GM21381 (cell line): Measurements from ENCODE around the gene HSPA13.
"Not testable (repeated sequence)": the region's sequence is repeated elsewhere in the genome, so short reads cannot be mapped to it uniquely, and the experiment has no call there.

Experiments used
- ATAC-seq: cut with Tn5 transposase; IDR thresholded peaks from one replicate; pipeline ENCODE4 v1.9.1; 2021; ENCODE audit warnings: mild to moderate bottlenecking, moderate library complexity; ENCODE audit not compliant: unreplicated experiment

The HSPA13 gene, protein sequence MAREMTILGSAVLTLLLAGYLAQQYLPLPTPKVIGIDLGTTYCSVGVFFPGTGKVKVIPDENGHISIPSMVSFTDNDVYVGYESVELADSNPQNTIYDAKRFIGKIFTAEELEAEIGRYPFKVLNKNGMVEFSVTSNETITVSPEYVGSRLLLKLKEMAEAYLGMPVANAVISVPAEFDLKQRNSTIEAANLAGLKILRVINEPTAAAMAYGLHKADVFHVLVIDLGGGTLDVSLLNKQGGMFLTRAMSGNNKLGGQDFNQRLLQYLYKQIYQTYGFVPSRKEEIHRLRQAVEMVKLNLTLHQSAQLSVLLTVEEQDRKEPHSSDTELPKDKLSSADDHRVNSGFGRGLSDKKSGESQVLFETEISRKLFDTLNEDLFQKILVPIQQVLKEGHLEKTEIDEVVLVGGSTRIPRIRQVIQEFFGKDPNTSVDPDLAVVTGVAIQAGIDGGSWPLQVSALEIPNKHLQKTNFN

DNA sequence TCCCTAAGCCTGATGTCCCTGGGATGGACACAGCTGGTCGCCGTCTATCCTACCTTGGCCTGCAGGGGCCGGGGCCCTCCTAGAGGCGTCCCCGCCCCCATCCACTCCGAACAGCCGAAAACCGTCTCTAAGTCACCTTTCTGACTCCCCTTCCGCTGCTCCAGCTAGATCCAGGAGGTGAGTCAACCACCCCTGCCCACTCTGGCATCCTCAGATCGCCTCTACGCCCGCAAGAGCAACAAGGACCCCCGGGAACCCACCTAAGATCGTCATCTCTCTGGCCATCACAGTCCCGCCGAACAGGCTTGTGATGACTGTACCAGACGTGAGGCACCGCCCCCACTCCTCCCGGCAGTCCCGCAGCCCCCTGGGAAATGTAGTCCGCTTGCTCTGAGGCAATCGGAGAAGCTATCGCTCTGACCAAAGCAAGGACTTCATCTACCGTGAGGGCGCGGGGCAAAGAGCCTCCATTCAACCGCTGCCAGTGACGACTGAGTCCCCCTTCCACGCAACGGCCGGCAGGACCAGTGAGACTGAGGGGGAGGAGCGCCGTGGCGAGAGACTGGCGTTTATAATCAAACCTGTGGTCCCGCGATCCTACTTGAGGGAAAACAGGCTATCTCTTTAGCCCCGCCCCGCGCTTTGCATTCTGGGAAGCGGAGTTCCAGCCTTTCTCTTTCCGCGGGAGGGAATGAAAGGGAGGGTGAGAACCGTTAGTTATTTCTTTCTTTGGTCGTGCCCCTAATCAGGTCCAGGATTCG is at the start of gene HSPA13:
HSPA13 (minus strand) TSS at position 312 of the 761 bp plus-strand sequence; CDS start at position 285, 27 bp downstream.
- ATAC-seq, result peak; percentile 98

DNA sequence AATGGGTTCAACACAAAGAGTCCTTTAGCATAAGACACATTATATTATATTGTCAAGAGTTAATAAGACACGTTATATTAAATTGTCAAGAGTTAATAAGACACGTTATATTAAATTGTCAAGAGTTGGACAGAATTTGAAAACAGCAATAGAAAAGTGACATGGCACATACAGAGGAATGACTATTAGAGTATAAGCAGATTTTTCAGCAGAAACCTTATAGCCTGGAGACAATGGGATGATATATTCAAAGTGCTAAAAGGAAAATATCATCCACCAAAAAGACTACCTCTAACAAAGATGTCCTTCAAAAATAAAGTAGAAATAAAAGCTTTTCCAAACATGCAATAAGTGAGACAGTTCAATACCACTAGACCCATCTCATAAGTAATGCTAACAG is 36.0 kb upstream of the HSPA13 start:
- no peak for ATAC-seq

DNA sequence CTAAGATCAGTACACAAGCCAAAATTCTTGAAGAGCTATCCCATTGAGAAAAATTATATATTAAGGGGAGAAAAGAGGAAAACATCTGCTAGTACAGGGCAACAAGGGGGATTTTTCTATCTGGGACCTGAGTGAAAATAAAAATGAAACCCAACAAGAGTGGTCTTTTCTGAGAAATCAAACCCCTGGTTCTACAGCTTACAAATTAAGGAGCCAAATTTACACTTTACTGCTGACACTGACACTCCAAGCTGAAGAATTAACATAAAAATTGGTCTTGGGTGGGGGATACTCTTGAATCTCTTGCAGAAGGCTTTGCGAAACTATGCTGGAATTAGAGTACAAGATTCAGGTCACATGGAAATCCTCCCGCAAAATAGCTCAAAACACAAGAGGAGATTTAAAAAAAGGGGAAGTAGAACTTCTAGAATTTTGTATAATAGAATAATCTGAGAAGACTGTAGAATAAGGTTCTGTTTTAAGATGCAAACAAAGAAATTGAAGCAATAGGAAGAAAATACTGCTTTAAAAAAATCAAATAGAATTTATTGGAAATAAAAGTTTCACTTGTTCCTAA is 32.1 kb upstream of the HSPA13 start:
- no peak for ATAC-seq

DNA sequence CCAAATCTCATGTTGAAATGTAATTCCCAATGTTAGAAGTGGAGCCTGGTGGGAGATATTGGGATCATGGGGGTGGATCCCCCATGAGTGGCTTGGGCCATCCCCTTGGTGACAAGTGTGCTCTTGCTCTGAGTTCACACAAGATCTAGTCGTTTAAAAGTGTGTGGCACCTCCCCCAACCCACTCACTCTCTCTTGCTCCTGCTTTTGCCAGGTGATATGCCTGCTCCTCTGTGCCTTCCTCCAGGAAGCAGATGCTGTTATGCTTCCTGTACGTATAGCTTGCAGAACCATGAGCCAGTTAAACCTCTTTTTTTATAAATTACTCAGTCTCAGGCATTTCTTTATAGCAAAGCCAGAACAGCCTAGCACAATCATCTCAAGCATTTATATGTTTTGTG is 23.0 kb upstream of the HSPA13 start:
- ATAC-seq, result no peak

DNA sequence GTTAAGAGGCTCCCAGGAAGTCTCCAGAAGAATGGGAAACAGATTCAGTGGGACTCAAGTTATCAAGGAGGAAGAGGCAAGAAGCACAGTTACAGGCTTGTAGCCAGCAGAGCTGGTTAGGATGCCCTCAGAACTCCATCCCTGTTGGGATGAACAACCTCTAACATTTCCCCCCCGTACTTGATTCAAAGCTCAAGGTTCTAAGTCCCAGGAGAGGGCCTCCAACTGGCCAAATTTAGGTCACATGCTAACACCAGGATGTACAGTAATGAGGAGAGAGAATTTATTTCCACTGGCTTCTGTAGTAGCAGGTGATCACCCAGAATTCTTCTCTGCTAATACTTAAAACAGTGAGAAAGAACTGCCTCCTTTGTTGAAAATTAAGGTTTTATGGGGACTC is 22.3 kb upstream of the HSPA13 start:
- ATAC-seq, result no peak

DNA sequence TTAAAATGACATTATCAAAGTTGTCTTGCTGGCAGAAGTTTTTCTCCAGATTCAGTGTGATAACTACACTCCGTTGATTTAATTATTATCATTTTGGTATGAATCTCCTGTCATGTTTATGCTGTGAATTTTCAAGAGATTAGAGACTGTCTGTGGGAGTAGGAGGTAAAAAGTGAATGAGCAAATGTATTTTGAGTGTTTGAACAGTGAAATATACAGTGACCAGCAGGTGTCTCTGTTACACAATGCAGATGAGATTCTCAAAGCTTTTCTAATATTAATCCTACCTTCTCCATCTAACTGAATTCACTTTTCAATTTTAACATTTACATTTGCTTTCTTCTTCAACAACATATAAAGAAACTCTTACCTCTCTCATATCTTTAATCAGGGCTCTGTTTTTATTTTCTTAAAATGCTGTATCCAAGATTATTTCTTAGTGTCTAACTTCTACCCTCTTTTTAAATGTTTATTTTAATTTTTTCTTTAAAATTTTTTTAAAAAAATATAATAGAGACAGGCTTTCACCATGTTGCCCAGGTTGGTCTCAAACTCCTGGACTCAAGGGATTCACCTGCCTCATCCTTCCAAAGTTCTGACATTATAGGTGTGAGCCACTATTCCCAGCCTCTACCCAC is 20.9 kb upstream of the HSPA13 start:
- ATAC-seq, result no peak

DNA sequence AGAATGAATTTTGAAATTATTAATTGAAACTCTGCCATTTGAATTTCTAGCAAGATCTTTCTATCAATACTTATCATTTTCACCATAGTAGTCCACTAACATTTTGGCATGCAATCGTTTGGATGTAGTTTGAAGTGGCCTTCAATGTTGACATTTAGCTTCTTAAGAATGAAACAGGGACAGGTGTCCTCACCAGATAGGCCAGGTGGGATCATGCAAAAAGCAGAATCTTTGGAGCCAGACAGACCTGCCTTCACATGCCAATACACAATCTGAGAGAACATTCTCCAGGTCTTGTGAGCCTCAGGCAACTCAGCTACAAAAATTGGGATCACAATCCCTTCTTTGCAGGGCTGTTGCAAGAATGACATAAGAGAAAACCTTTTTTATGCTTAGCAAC is 18.3 kb upstream of the HSPA13 start:
- no peak for ATAC-seq

DNA sequence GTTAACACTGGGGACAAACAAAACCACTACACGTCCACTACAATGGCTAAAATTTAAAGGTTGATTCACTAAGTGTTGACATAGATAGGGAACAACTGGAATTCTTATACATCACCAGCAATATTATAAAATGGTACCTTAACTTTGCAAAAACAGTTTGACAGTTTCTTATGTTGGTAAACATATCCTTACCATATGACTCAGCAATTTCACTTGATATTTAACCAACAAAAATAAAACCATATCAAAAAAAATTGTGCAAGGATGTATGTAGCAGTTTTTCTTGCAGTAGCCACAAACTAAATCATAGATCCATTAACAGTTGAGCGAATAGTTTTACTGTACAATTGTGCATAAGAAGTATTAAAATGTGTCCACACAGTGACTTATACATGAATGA is 5.3 kb upstream of the HSPA13 start:
- no peak for ATAC-seq

DNA sequence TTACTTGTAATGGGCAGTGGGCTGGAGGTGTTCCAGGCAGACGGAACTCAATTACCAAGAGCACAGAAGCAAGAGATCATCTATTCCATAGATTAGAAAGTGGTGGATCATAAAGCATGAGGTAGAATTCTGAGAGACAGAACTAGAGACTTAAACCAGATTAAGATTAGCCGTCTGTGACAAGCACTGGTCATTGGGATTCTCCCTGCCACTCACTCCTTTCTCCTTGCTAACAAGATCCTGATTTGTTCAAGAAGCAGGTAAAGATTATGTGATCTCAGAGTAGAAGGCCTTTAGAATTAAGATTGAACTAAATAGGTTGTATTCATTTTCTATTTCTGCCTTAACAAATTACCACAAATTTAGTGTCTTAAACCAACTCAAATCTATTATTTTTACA is 1.5 kb upstream of the HSPA13 start:
- ATAC-seq, result no peak

DNA sequence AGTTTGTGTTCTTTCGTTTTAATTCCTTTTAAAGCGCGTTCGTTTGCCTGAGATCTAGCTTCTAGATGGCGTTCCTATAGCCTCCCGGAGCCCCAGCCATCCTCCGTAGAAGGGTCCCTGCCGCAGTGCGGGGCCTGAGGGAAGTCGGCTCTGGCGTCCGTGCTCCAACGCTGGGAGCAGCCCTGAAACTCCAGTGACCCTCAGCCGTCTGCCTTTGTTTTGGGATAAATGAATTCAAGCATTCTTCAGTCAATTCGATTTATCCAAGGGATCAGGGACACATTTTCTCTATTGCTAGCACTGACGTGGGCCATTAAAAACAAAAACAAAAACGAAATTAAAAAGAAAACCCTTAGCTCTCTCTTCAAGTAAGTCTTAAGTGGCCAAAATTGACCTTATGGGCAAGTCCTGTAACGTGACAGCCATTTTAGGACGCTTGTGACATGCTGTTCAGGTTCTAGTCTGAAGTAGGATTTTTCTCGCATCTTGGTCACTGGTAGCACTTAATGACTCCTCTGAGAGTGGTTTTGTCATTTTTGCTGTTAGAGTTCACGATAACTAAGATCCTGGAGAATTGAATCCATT is 742 bp upstream of the HSPA13 start:
- peak; percentile 21 for ATAC-seq

DNA sequence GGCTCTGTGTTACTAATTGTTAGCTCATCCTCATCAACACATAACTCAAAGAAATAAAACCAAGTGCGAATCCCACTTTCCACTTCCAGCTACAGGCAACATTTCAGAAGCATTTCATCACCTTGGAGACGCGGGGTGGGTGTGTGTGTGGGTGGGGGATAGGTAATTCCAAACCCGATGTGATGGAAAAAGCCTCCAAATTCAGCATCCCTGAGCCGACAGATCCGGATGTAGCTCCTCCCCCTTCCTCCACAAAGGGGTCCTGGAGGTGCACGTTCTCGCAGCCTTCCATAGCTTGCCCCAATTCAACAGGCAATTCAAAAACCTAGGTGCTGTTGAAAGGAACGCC is 486 bp downstream of the HSPA13 start:
- ATAC-seq, result peak; percentile 2

DNA sequence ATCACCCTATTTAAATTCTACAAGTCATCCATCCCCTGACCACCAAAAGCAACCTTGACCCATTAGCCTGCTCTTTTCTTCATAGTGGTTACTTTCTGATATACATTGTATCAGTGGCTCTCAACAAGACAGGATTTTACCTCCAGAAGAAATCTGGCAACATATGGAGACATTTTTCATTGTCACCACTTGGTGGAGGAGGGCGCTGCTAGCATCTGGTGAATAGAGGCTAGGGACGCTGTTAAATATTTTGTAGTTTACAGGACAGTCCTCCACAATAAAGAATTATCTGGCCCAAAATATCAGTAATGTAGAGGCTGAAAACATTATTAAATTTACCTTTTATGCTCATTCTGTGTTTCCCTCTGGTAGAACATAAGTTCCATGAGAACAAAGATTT is 6.1 kb downstream of the HSPA13 start:
- ATAC-seq, result no peak

DNA sequence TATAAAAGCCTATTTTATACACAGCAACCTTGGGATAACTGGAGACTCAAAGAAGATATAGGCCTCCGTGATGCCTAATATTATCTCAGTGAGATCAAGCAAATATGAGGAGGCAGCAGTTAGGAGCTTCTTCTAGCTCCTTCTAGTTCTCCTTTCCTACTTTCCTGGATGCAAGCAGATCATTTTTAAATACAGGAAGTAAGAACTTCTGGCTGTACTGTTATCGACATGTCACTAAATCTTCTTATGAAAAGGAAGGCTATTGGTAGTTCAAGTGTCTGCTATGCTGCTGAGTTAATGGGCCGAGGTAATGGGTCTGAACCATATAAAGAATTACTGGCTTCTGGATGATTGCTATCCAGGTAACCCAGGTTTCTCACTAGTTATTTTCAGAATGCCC is 15.9 kb downstream of the HSPA13 start:
- no peak for ATAC-seq

DNA sequence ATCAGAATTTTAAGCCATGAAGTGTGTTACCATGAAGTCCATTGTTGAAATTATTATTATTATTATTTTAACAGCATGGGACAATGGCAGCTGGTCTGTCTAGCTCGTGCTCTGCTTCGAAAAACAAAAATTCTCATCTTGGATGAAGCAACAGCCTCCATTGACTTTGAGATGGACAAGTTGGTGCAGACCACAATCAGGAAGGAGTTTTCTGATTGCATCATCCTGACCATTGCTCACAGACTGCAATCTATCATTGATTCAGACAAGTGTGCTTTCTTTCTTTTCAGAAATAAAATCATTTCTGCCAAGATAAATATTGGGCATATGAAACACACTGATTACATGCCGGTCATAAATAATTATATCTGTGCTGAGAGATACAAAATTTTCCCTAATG is 21.0 kb downstream of the HSPA13 start:
- no peak for ATAC-seq

DNA sequence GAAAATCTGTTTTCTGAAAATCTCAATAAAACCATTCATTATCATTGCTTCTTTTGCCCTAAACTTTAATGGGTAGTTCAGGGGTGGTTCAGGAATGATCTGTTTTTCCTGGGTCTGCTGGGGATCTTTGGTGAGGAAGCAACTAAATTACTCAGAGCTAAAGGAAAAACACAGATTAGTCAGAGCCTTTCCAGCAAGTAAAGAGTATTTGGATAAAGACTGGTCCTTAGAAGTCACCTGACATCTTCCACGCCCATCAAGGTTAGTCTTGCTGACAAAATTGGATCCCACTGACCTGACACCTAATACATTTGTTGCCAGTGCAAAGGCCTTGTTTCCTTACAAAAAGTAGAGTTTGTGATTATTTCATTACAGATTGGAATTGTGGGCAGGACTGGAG is 24.2 kb downstream of the HSPA13 start:
- no peak for ATAC-seq

DNA sequence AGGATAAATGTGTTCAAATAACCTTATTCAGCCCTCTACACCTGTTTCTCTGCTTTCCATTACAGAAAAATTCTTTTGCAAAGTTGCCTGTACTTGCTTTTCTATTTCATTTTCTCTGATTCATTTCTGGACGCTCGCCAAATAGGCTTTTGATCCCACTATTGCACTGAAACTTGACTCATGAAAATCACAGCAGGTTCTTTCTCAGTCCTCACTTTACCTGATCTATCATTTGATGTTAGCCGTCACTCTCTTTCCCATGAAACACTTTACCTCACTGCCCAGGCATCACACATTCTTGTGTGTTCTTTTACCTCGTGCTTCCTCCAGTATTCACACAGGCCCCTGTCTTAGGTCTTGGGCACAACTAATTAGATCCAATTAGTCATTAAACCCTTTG is 26.2 kb downstream of the HSPA13 start:
- no peak for ATAC-seq

DNA sequence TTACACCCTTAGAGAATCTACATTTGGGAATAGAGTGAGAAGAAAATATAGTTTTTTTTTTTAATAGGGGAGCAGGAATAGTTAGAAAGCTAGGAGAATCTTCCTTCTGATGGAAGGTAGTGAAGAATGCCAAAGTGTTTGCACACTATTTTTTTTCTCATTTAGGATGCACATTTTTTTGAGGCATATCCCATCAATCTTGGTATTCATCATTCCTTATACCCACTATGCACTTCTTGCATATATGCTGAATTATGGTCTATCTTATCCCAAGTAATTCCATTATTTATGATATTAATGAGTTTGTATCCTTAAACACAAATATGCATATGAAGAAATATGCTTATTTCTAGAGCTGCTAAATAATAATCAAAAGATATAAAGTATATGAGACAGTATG is 28.4 kb downstream of the HSPA13 start:
- ATAC-seq, result no peak

DNA sequence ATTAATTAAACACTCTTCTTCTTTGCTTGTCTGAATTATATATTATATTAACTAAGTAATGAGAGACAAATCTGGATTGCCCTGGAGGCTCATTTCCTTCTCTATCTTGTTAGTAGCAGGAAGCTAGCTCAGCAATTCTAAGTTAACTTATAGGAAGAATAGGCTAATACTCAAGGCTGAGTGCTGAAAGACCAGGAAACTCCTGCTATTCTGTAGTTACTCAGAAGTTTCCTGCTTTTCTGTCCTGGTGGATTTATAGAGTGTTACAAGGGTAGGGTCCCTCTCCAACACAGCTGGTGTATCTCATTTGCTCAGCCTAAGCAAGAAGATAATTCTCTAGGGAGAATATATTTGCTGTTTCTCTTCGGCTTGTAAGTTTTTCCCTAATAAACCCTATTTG is 29.2 kb downstream of the HSPA13 start:
- no peak for ATAC-seq

DNA sequence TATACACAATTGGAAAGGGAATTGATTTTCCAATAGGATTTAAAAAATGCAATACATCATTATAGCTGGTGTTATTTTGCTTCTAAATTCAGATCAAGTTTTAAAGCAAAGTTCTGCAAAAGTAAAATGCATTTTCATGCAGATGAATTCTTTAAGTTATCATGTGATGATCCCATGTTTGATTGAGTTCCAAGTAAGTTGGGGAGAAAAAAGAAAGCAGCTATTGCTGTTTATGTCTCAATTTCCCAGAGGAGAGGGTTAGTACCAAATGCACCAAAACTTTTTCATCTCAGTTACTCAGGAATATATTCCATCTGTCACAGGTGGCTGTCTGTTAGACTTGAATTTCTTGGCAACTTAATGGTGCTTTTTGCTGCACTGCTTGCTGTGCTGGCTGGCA is 29.7 kb downstream of the HSPA13 start:
- ATAC-seq, result no peak

DNA sequence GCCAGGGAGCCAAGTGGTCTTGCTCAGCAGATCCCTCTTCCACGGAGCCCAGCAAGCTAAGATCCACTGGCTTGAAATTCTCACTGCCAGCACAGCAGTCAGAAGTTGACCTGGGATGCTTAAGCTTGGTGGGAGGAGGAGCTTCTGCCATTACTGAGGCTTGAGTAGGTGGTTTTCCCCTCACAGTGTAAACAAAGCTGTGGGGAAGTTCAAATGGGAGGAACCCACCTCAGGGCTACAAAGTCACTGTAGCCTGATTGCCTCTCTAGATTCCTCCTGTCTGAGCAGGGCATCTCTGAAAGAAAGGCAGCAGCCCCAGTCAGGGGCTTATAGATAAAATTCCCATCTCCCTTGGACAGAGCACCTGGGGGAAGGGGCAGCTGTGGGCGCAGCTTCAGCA is 55.6 kb downstream of the HSPA13 start:
- ATAC-seq, result not testable (repeated sequence)

DNA sequence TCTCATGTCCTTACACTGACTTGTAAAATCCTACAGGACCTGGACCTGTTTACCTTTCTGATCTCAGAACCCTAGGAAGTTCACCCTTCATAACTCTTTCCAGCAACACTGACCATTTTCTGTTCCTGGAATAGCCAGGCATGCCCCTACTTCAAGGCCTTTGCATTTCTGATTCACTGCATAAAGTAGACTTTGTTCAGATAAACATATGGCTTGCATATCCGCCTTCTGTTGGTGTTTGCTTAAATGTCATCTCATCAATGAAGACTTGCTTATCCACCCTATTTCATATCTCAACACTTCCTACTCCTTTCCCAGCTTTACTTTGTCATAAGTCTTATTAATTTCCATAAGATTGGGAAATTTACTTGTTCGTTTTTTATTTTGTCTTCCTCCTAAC is 57.4 kb downstream of the HSPA13 start:
- ATAC-seq, result no peak
